GM12878 (cell line): ENCODE results near the gene PDZD7.

Source experiments
- CHD1 ChIP-seq: IDR thresholded peaks from 2 replicates; pipeline ENCODE4 v1.6.1; 2012; ENCODE audit warnings: low read depth, low read length, improper control_type of control experiment
- CTCF ChIP-seq, 3 experiments: IDR thresholded peaks in 2 of 3; conservative IDR thresholded peaks in 1 of 3; 2 replicates each; pipeline ENCODE4 v1.5.1; 2011; ENCODE audit warnings: low read depth in 3 of 3, low read length in 3 of 3, mild to moderate bottlenecking in 3 of 3, control low read depth in 2 of 3, moderate library complexity in 2 of 3, inconsistent platforms in 1 of 3, mixed read lengths in 1 of 3; ENCODE audit not compliant: control insufficient read depth in 2 of 3, insufficient read depth in 1 of 3; ENCODE audit errors: extremely low read depth in 1 of 3
- IRF5 ChIP-seq: fragments of 450-650 bp; IDR thresholded peaks from 2 replicates; pipeline ENCODE4 v1.6.1; 2017; ENCODE audit warnings: borderline replicate concordance
- POLR2A ChIP-seq: IDR thresholded peaks from 2 replicates; pipeline ENCODE4 v1.6.1; 2011; ENCODE audit warnings: low read depth, mild to moderate bottlenecking, low read length
- ZBTB33 ChIP-seq: fragments of 450-650 bp; IDR thresholded peaks from 2 replicates; pipeline ENCODE4 v1.6.1; 2017; ENCODE audit warnings: mild to moderate bottlenecking

GRCh38 chr10:101064415-101065030, 33.6 kb upstream of the PDZD7 start:
- no peak for TF ChIP-seq IRF5
- no peak for TF ChIP-seq POLR2A
- TF ChIP-seq ZBTB33, result no peak
- no peak for TF ChIP-seq CTCF (IDR thresholded peaks at IDR 0.05 in 2 of 3, conservative IDR thresholded peaks at IDR 0.05 in 1 of 3; ENCODE audit: control insufficient read depth in 2 of 3, extremely low read depth in 1 of 3, insufficient read depth in 1 of 3, low read depth in 3 of 3, low read length in 3 of 3)
- no peak for TF ChIP-seq CHD1
